GM19372 (cell line): ENCODE measurements around the gene PNPLA2.

Experiments used
- ATAC-seq: cut with Tn5 transposase; IDR thresholded peaks from one replicate; pipeline ENCODE4 v1.9.1; 2021; ENCODE audit warnings: mild to moderate bottlenecking, low read depth, moderate library complexity; ENCODE audit not compliant: unreplicated experiment

Gene PNPLA2

GRCh38 chr11:828506-829175 is 9.9 kb downstream of the PNPLA2 start:
- no peak for ATAC-seq

- no peak for ATAC-seq
Observed at GRCh38 chr11:829176-829846, 10.6 kb downstream of the PNPLA2 start.

GRCh38 chr11:829847-830294 is 11.2 kb downstream of the PNPLA2 start:
- ATAC-seq: no peak

GRCh38 chr11:830295-831117 is 11.8 kb downstream of the PNPLA2 start:
- no peak for ATAC-seq

DNA sequence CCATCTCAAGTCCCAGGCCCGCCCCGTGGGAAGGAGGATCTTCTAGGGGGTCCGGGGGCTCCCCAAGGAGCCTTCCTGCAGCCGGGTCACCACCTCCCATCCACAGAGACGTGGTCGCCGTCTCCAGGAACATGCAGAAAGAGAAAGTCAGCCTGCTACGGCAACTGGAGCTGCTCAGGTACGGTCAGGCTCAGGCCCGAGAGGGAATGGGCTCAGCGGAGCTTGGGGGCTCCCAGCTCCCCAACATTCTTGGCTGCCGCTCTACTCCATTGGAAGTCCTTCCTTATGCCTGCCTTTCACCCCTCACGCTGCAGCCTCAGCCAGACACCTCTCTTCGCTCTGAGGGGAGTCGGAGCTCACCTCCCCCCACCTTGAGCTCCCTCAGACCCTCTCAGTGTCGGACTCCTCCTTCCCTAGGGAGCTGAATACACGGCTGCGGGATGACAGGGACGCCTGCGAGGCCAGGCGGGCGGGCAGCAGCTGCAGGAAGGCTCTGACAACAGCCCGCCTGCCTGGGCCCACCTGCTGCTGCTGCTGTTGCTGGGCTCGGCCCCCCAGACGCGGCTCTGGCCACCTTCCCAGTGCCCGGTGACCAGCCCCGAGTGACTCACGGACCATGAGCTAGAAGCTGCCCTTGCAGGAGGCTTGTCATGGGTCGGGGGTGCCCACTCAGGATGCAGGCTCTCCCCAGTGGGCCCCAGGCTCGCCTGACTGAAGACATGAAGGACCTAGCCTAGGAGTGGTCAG is 12.6 kb downstream of the PNPLA2 start:
- no peak for ATAC-seq

- ATAC-seq: no peak
Observed at GRCh38 chr11:831961-832528, 13.3 kb downstream of the PNPLA2 start.

GRCh38 chr11:832529-833113 is 13.9 kb downstream of the PNPLA2 start, which contains the start of gene CD151:
CD151 (plus strand) TSS chr11:832952; CDS start chr11:836070, 3,118 bp downstream.
- ATAC-seq: peak; percentile 63

GRCh38 chr11:833114-833791 is 14.5 kb downstream of the PNPLA2 start:
- ATAC-seq: peak; percentile 8

GRCh38 chr11:833849-834311 is 15.2 kb downstream of the PNPLA2 start:
- no peak for ATAC-seq

DNA sequence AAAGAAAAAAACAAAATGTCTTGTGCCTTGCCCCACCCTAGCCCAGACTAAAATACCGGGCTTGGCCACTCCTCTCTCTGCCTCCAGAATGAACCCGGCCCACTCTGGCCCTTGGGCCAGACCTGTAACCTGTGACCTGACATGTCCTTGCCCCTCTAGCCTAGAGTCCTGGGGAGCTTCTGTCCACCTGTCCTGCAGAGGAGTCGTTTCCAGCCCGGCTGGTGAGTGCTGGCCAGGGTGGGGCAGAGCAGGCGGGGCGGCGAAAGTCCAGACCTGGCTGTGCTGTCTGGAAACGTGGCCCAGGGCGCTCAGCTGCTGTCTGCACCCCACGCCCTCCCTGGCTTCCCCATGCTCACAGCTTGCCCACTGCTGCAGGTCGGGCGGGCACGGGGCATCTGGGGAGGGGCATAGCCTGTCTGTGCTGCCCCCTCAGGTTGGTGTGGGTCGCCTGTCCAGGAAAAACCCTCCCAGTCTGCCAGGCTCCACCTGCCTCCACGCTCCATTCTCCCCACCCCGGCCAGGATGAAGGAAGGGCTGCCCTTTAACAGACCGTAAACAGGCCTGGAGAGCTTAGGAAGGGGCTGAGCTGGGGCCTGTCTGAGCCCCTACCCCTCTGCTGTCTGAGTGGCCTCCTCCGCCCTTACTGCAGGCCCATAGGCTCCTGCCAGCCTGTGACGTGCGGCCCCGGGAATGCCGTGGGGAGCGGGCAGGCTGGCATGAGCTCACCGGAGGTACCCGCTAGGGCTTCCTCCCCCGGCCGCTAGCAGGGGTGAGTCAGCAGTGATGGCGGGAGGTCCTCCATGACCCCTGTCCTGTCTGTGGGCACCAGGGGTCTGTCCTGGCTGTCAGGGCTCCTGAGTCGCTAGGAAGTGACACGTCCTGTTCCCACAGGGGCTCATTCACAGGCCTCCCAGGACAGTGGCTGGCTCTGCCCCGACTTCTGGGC is 15.9 kb downstream of the PNPLA2 start:
- ATAC-seq: no peak

- ATAC-seq: no peak
Observed at GRCh38 chr11:836274-836673, 17.6 kb downstream of the PNPLA2 start.

GRCh38 chr11:836700-837099 is 18.0 kb downstream of the PNPLA2 start:
- ATAC-seq: no peak

DNA sequence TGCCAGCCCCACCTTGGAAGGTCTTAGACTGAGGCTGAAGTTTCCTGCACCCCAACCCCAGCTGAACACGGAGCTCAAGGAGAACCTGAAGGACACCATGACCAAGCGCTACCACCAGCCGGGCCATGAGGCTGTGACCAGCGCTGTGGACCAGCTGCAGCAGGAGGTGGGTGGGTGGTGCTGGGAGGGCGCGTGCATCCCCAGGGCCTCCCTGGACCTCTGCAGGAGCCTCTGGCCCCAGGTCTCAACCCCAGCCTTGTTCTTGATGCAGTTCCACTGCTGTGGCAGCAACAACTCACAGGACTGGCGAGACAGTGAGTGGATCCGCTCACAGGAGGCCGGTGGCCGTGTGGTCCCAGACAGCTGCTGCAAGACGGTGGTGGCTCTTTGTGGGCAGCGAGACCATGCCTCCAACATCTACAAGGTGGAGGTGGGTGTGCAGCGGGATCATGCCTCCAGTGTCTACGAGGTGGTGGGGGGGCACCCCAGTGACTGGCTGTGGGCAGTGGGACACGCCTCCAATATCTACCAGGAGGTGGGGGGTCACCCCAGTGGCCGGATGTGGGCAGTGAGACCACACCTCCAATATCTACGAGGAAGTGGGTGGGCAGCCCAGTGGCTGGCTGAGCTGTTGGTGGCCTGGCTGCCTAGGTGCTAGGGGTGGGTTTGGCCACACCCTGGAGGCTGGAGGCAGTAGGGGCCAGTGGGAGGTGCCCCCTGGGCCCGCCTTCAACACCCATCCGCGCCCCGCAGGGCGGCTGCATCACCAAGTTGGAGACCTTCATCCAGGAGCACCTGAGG is 18.7 kb downstream of the PNPLA2 start:
- no peak for ATAC-seq

- ATAC-seq: no peak
Observed at GRCh38 chr11:837990-838307, 19.2 kb downstream of the PNPLA2 start.

DNA sequence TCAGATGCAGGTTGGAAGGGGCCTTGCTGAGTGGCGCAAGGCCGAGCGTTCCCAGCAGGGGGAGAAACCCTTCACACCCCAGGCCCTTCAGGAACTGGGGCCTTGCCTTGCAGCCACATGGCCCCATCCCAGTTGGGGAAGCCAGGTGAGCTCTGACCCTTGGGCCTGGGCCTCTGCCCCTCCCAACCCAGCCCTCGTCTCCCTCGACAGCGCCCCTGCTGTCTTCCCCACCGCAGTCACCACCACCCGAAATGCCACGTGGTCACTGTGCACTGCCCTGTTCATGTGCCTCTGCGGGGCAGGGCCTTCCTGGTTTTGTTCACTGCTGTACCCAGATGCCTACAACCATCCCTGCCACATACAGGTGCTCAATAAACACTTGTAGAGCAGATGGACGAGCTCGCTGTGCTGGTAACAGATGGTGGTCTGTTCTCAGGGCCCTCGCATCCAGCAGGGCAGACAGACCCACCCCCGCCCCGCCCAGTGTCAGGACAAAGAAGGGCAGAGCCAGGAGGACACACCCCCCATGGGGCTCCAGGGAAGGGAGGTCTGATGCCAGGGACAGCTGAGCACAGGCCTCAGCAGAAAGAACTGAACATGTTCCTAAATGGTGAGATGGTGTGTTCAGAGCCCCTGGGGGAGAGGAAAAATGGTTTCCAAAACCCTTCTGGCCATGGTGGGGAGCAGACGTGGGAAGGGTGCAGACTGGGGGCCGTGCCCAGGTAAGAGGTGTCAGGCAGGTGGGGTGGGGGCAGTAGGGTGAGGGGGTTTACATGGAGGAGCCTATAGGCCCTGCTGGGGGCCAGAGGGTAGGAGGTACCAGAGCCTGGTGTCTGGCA is 19.9 kb downstream of the PNPLA2 start:
- ATAC-seq: no peak

DNA sequence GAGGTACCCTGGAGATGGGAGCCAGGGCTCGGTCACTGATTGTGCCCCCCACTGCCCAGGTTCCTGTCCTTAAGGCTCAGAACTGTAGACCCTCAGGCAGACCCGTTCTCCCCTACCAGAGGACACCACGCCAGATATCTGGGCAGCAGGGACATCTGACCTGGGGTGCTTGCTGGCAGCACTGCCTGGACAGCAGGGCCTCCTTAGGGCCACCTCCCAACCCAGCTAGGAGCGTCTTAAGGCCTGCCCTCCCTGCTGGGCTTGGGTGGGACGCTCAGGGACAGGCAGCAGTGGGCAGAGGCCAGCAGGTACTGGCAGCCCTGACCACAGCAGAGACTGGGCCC is 20.5 kb downstream of the PNPLA2 start:
- no peak for ATAC-seq
